ENCODE results near the gene CDC34.

Gene CDC34

GRCh38 chr19:496986-497385 is 34.6 kb upstream of the CDC34 start:
- DNase-seq, result no peak

GRCh38 chr19:497491-497868 is 34.1 kb upstream of the CDC34 start:
- DNase-seq, result no peak

- DNase-seq, result no peak
Observed at GRCh38 chr19:497869-498510, 33.6 kb upstream of the CDC34 start.

GRCh38 chr19:498511-498891 is 33.1 kb upstream of the CDC34 start:
- no peak for DNase-seq

- no peak for DNase-seq
Observed at GRCh38 chr19:498977-499623, 32.5 kb upstream of the CDC34 start.

- no peak for DNase-seq
Observed at GRCh38 chr19:501646-502045, 29.9 kb upstream of the CDC34 start.

- no peak for DNase-seq
Observed at GRCh38 chr19:504616-505015, 26.9 kb upstream of the CDC34 start.

GRCh38 chr19:506404-507285 is 24.9 kb upstream of the CDC34 start:
- DNase-seq, result peak; percentile 92 to 100 (median 99)

- DNase-seq, result peak in 54 of 56 donors; percentile 61 to 100 (median 82)
Observed at GRCh38 chr19:507286-508203, 24.0 kb upstream of the CDC34 start, which contains the start of gene TPGS1. Gene TPGS1, plus strand, starts transcription at chr19:507497. Its CDS starts 10 bp downstream, at chr19:507507.

- DNase-seq, result no peak
Observed at GRCh38 chr19:508204-509150, 23.1 kb upstream of the CDC34 start.

- DNase-seq, result peak in 52 of 56 donors; percentile 12 to 85 (median 53)
Observed at GRCh38 chr19:510606-511100, 20.9 kb upstream of the CDC34 start.

- DNase-seq, result peak in 31 of 56 donors; percentile 19 to 85 (median 53)
Observed at GRCh38 chr19:511101-511851, 20.3 kb upstream of the CDC34 start.

GRCh38 chr19:512547-513365 is 18.8 kb upstream of the CDC34 start:
- no peak for DNase-seq

- DNase-seq, result no peak
Observed at GRCh38 chr19:513368-514165, 18.0 kb upstream of the CDC34 start.

GRCh38 chr19:514166-514663 is 17.3 kb upstream of the CDC34 start:
- no peak for DNase-seq

GRCh38 chr19:517721-518597 is 13.6 kb upstream of the CDC34 start:
- DNase-seq, result no peak
